ENCODE results near the gene TMPRSS9.
"Not testable (repeated sequence)": the region's sequence is repeated elsewhere in the genome, so short reads cannot be mapped to it uniquely, and the experiment has no call there.

DNA sequence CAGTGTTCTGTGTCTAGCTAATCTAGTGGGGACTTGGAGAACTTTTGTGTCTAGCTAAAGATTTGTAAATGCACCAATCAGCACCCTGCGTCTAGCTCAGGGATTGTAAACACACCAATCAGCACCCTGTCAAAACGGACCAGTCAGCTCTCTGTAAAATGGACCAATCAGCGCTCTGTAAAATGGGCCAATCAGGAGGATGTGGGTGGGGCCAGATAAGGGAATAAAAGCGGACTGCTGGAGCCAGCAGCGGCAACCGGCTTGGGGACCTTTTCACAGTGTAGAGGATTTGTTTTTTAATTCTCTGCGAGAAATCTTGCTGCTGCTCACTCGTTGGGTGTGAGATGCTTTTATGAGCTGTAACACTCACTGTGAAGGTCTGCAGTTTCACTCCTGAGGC, 32.8 kb downstream of the TMPRSS9 start:
- not testable (repeated sequence) for TF ChIP-seq POLR2AphosphoS5 (IDR thresholded peaks at IDR 0.05; ENCODE audit: insufficient read depth in 1 of 2, low read depth in 1 of 2); POLR2A (IDR thresholded peaks at IDR 0.05)
- TF ChIP-seq, protein P1, sequence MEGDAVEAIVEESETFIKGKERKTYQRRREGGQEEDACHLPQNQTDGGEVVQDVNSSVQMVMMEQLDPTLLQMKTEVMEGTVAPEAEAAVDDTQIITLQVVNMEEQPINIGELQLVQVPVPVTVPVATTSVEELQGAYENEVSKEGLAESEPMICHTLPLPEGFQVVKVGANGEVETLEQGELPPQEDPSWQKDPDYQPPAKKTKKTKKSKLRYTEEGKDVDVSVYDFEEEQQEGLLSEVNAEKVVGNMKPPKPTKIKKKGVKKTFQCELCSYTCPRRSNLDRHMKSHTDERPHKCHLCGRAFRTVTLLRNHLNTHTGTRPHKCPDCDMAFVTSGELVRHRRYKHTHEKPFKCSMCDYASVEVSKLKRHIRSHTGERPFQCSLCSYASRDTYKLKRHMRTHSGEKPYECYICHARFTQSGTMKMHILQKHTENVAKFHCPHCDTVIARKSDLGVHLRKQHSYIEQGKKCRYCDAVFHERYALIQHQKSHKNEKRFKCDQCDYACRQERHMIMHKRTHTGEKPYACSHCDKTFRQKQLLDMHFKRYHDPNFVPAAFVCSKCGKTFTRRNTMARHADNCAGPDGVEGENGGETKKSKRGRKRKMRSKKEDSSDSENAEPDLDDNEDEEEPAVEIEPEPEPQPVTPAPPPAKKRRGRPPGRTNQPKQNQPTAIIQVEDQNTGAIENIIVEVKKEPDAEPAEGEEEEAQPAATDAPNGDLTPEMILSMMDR (IDR thresholded peaks at IDR 0.05), result not testable (repeated sequence)
